ENCODE measurements around the gene PRKN.

The PRKN gene

GRCh38 chr6:161487217-161487531, 1240.4 kb downstream of the PRKN start:
- DNase-seq (ENCODE audit: low spot score) = no peak

DNA sequence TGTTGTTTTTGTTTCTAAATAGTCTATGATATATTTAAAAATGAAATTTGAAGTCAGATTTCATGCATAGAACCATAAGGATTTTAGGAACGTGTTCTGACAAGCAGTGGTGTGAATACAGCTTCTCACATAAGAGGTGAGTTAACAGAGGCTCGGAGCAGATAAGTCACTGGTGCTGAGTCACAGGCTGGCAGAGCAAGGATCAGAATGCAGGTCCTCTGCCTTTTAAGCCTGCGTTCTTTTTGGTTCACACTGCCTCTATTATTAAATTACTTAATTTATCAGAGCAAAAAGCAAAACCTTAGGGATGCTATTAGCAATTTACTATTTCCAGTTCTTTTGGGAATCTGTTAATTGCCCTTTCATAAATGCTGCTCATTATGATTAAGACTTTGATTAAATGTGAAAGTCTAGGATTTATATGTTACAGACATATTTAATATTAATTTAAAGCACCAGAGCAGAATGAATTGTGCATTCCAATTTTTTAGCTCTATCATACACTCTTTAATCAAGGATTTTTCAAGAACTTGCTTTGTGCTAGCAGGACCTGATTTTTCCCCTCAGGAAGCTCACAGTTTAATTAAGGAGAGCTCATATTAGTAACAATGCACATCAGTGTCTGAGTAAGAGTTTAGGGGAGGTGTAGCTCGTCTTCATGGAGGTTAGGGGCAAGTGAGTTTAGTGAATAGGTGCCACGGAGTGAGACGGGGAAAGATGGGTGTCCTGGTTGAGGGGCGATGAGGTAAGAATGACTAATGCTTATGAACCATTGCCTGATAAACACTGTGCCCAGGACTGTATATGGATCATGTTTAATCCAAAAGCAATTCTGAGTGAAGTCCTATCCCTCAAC, 1241.0 kb downstream of the PRKN start:
- no peak for DNase-seq (ENCODE audit: low spot score)

GRCh38 chr6:161482517-161482858, 1245.1 kb downstream of the PRKN start:
- no peak for DNase-seq (ENCODE audit: low spot score)

- no peak for DNase-seq (ENCODE audit: low spot score)
Observed at GRCh38 chr6:161481786-161482516, 1245.6 kb downstream of the PRKN start.

DNA sequence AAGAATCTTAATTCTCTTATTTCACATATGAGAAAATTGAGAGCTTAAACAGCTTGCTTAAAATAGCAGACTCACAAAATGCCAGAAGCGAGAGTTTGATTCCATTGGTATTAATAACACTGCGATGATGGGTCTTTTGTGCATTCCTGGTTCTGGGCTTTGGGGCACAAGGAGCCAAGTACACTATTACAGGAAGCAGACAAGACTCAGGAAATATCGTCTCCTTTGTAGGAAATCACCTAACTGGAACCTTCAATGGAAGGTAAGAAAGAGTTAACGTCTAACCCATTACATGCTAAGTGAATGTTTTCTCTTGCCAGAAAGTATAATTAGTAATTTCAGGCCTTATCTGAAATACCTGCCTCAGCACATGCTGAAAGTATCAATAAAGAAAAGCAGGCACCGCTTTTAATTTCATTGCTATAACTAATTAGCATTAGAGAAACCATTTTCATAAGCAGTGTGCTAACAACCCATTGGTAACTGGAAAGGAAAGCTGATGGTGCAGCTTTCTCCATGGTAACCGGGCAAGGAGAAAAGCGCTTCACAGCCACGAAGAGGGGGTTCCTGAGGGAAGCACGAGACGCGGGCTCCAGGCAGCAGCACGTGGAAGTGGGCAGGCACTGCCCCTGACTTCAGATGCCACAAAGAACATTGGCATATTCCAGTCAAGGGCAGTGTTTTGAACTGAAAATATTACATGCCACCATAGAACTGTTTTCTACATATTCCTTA, 1247.0 kb downstream of the PRKN start:
- DNase-seq (ENCODE audit: low spot score) = no peak

GRCh38 chr6:161479376-161479775, 1248.2 kb downstream of the PRKN start:
- DNase-seq (ENCODE audit: low spot score) = no peak

GRCh38 chr6:161477876-161478425, 1249.6 kb downstream of the PRKN start:
- DNase-seq (ENCODE audit: low spot score) = no peak

DNA sequence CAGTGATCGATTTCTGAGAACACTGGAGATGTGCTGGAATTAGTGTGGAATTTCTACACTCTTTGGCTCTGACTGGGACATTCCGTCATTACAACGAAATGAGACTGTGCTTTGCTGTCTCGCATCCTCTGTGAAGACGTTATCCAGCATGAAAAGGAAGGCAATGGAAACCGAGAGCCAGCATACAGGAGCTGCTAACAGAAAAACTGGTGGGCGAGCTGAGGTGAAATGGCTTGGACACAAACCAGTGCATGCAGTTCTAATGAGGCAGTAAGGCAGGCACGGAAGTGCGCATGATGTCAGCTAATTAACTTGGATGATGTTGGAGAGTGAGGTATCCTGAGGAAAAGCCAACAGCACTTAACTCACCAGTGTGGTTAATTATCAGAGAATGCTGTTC, 1250.9 kb downstream of the PRKN start:
- DNase-seq (ENCODE audit: low spot score) = no peak

DNA sequence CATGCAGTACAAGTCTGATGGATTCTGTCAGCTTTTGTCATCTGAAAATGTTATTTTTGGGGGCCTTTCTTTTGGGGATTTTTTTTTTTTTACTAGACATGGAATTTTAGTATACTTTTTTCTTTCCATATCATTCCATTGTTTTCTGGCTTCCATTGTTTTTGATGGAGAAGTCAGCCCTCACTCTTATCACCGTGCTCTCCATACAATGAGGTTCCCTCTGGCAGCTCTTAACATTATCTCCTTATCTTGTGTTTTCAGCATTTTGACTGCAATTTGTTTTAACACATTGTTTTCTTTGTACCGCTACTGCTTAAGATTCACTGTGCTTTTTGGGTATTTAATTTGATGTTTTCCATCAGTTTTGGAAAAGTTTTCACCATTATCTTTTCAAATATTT, 1262.2 kb downstream of the PRKN start:
- DNase-seq (ENCODE audit: low spot score) = no peak

- DNase-seq (ENCODE audit: low spot score) = no peak
Observed at GRCh38 chr6:161463071-161463470, 1264.5 kb downstream of the PRKN start.

- DNase-seq (ENCODE audit: low spot score) = no peak
Observed at GRCh38 chr6:161462148-161462547, 1265.4 kb downstream of the PRKN start.

GRCh38 chr6:161459008-161459615, 1268.5 kb downstream of the PRKN start:
- DNase-seq (ENCODE audit: low spot score) = no peak

DNA sequence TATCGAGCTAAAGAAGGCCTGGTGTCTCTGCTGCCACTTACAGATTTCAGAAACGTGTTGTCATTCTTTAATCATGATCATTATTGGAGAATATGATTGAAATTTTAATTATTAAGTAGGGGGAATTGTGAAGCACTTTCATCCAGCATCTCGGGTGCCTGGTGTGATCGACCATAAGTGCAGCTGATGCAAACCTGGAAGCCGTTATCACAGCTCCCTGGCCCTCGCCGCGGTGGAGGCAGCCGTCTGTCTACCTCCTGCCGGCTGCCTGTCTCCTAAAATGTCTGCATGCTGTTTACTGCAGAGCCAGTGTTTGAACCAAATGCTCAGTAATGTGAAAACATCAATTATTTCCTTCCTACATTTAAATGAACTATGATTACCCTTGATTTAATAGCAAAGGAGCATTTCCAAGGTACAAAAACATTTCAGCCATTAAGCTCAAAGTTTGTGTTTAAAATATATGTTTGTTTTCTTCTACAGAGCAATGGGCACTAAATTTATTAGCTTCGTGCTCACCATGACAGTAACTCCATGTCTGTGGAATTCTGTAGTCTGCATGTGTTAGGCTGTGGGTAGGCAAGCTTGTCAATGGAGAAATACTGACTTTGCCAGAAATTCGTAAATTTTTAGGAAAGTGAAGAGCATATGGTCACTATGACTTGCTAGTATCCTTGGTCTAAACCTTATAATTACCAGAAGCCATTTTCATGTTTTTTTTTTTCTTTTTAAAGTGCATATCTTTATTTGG, 1269.2 kb downstream of the PRKN start:
- DNase-seq (ENCODE audit: low spot score) = no peak

- DNase-seq (ENCODE audit: low spot score) = no peak
Observed at GRCh38 chr6:161455848-161456247, 1271.7 kb downstream of the PRKN start.

GRCh38 chr6:161453558-161453957, 1274.0 kb downstream of the PRKN start:
- no peak for DNase-seq (ENCODE audit: low spot score)

DNA sequence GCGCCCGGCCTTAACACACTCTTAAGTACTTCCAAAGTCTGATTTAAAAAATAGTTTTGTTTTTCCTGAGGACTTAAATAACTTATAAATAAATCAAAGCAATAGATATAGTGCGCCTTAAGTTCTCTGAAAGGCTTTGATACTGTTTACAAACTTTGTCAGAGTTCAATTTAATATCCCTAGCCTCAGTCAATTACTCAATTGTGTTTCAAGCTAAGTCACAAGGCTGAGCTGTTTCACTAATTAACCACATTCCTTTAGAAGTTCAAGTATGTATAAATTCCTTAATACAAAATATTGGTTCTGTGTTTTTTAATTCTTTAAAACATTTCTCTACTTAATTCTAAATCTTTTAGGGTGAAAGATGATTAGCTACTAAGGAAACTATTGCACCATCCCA, 1275.3 kb downstream of the PRKN start:
- no peak for DNase-seq (ENCODE audit: low spot score)

DNA sequence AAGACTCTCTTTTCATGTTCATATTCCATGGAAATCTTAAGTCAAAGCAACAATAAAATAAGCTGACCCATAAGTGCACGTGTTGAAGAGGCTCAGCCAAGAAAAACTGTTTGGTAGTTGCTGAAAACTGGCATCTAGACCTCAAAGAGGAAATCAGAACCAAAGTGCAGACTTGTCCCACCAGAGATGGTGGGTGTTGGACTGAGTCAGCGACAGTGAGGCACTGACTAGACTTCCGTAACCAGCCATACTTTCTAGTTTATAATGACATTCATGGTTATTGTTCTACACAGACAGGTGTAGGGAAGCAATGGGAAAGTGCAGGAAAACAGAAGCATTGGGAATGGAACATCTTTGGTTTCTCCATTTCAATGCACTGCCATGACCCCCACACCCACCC, 1278.0 kb downstream of the PRKN start:
- no peak for DNase-seq (ENCODE audit: low spot score)

DNA sequence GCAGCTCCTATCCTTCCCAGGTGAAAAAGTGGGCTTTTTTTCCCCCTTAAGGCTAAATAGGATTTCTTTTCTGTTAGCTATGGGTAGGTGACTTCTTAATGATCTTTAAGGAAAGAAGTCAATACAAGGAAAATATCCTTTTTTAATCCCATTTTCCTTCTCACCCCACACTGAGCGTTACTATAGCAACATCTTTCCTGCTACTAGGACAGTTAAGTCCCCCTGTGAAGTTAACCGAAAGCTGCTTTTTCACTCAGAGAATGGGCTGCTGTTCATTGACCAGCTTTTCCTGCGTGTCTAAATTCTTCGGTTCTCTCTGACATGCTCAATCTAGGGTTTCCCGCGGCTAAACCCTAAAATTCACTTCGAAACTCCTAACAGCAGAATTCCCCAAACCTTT, 1280.6 kb downstream of the PRKN start:
- DNase-seq (ENCODE audit: low spot score) = no peak

GRCh38 chr6:161446296-161446925, 1281.2 kb downstream of the PRKN start:
- no peak for DNase-seq (ENCODE audit: low spot score)

- DNase-seq (ENCODE audit: low spot score) = no peak
Observed at GRCh38 chr6:161445021-161445799, 1282.4 kb downstream of the PRKN start.
